Hypothalamus (tissue), 51 donors: ENCODE results near the gene ATP6AP1.
"Not testable (repeated sequence)": the region's sequence is repeated elsewhere in the genome, so short reads cannot be mapped to it uniquely, and the experiment has no call there.

ENCODE experiments used
- DNase-seq, 51 donors: peaks; one replicate each; lab custom pipeline; 2025; lab: John Stamatoyannopoulos, UW

Gene ATP6AP1

GRCh38 chrX:154398668-154399526, 29.6 kb upstream of the ATP6AP1 start:
- peak in 46 of 51 donors; percentile 7 to 79 (median 48) for DNase-seq

DNA sequence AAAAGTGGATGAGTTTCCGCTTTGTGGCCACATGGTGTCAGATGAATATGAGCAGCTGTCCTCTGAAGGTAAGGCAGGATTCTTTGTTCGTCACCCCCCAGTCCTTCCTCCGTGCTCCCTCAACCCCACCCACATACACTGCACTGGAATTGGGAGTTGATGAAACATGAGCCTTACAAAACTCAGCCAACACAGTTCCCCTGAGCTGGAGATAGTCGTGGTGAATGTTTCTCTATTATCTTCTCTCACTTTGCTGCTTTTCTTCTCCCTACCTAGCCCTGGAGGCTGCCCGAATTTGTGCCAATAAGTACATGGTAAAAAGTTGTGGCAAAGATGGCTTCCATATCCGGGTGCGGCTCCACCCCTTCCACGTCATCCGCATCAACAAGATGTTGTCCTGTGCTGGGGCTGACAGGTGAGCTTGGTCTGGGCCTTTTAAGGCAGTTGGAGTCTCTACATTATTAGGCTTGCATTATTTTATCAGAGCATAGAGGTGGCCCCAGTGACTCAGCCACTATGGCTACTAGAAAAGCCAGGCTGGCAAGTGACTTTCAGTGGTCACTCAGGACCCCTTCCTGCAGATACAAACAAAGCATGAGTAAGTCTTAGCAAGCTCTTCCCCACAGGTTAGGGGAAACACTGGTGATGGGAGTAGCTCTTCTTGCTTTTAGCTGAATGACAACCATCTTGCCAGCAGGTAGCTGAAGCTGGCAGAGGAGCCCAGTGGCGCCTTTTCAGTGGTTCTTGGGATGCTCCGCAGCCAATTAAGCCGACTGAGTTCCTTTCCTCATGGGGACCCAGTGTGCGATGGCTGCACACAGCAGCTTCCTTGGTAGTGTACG, 28.7 kb upstream of the ATP6AP1 start:
- no peak for DNase-seq

DNA sequence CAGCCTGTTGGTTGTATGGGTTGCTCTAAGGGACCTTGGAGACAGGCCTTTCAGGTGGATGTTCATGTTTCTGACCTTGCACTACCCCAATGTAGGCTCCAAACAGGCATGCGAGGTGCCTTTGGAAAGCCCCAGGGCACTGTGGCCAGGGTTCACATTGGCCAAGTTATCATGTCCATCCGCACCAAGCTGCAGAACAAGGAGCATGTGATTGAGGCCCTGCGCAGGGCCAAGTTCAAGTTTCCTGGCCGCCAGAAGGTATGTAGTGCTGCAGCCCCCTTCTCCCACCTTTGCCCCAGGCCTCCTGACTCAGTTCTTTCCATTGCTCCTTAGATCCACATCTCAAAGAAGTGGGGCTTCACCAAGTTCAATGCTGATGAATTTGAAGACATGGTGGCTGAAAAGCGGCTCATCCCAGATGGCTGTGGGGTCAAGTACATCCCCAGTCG, 28.1 kb upstream of the ATP6AP1 start:
- DNase-seq, result not testable (repeated sequence)

- DNase-seq, result no peak
Observed at GRCh38 chrX:154401045-154401799, 27.3 kb upstream of the ATP6AP1 start.

DNA sequence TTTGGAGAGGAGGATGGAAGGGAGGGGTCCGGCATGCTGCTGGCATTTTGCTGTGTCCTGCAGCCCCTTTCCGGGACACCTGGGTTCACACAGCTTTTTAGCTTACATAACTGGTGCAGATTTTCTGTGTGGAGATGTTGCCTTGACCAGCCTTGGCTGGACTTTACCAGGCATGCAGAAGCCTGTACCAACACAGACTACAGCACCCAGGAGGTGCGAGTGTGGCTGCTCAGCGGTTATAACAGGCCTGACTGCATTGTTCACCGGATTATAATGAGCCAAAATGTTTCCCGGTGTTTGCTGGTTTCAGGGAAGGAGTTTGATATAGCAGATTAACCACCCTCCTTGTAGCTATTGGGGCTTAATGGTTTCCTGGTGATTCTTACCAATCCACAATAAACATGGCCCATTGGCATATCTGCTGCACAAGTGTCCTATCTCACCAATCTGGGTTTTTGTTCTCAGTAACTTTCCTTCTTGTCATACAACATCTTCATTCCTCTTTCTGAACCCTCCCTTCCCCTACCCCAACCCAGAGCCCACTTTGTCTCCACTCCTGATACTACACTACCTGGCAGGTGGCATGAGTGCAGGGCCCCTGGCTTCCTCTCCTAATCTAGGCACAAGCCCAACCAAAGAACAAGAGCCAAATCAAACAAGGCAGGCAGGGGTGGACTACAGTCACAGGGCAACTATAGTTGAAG, 26.4 kb upstream of the ATP6AP1 start:
- no peak for DNase-seq

DNA sequence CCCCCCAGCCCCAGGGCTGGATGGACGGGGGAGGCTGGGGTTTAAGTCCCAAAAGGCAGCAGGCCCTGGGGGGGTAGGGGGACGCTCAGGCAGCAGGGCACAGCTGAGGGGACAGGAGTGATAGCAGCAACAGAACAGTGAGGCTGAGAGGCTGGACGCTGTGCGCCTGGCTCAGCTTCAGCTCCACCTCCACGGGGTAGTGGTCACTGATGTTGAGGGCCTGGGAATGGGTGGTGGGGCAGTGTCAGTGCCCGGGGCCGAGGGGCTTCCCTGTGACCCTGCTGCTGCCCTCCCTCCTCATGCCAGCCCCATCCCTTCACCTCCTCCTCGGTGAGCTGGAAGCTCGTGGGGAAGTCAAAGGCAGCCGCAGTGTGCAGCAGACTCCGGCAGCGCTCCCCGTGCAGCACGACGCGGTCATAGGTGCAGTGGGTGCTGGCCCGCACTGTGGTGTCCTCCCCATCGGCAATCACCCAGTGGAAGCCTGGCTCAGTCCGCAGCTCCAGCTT, 25.8 kb upstream of the ATP6AP1 start:
- no peak for DNase-seq

DNA sequence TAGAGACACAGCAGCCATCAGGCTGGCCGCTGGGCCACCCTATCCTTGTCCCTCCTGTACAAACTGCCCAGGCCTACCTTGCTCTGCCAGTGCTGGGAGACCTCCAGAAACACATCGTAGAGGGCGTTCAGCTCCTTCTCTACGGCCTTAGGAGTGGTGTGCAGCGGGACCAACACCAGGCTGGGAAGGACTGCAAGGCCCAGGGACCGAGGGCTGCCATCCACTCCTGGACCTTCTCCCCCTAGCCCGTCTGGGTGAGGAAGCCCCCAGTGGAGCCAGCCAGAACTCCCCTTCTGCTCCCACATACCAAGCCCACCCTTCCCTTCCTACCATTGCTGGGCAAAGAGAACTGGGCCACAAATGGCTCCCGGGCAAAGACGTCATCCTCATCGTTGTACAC, 25.3 kb upstream of the ATP6AP1 start:
- no peak for DNase-seq

GRCh38 chrX:154403858-154404257, 24.6 kb upstream of the ATP6AP1 start:
- no peak for DNase-seq

DNA sequence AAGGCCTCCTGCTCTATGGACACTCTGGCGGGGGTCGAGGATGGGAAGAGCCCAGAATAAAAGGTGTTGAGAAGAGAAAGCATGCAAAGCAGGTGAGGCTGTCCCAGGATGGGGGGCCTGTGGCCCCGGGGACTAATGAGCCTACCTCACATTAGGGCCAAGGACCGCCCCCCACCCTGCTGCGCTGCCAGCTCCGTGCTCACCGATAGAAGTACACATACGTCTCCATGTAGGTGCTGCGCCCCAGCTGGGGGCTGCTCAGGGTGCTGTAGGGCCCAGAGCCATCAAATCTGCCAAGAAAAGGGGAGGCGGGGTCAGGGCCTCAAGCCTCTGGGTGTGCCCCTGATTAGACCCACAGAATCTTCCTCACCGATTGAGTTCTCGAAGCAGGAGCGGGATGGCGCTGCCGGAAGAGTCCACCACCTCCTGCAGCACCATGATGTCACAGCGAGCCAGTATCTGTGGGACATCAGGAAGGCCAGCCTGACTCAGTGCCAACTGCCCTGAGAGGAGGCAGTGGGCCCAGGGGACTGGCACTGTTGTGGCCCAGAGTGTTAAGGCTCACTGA, 23.8 kb upstream of the ATP6AP1 start:
- no peak for DNase-seq

- no peak for DNase-seq
Observed at GRCh38 chrX:154408659-154409221, 19.7 kb upstream of the ATP6AP1 start.

- DNase-seq, result peak in 16 of 51 donors; percentile 2 to 38 (median 14)
Observed at GRCh38 chrX:154409222-154409871, 19.1 kb upstream of the ATP6AP1 start, which contains the start of gene DNASE1L1. Gene DNASE1L1 (minus strand): TSS chrX:154409254. CDS start chrX:154405568, 3,686 bp downstream.

GRCh38 chrX:154411981-154412340, 16.5 kb upstream of the ATP6AP1 start:
- DNase-seq, result peak in 30 of 51 donors; percentile 4 to 57 (median 32)

- no peak for DNase-seq
Observed at GRCh38 chrX:154412468-154412867, 16.0 kb upstream of the ATP6AP1 start.

GRCh38 chrX:154413142-154413541, 15.3 kb upstream of the ATP6AP1 start:
- no peak for DNase-seq

GRCh38 chrX:154417157-154417556, 11.3 kb upstream of the ATP6AP1 start:
- no peak for DNase-seq

DNA sequence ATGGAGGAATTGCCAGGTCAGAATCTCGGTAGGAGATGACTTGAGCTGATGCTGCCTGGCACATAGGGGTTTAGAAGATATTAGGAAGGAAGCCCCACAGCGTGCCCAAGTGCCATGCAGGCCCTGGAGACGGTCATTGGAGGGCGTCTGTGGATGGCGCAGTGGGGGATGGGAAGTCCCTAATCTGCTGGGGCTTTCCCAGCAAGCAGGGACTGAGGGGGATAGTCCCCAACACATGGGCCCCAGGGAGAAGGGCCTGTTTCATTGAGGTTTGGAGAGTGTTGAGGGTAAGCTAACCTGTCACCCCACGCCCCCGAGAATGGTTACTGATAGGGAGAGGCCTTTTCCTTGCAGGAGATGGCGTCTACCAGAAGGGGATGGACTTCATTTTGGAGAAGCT, 9.3 kb upstream of the ATP6AP1 start:
- DNase-seq, result no peak

DNA sequence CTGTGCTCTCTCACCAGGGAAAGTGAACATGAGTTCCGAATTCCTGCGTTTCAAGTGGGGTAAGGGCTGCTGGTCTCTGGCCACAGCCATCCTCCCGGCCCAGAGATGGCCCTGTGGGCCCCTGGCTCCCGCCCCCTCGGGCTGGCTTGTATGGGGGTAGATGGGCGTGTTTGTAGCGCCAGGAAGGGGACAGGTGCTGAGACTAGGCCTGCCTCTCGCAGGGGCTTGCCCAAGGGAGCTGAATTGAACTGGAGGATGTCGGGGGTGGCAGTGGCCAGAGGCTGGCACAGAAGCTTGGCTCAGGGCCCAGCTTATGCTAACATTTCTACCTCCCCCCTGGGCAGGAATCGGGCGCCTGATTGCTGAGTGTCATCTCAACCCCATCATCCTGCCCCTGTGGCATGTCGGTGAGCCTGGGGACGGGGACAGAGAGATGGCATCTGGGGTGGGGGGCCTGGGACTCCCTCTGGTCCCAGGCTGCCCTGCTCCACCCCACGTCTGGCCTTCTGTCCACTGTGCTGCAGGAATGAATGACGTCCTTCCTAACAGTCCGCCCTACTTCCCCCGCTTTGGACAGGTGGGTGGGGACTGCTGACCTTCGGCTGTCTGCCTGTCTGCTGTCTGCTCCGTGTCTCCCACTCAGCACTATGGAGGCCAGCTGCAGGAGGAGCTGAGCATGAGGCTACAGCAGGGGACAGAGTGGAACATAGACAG, 8.6 kb upstream of the ATP6AP1 start:
- no peak for DNase-seq

GRCh38 chrX:154420402-154420756, 8.1 kb upstream of the ATP6AP1 start:
- no peak for DNase-seq
